MM.1S (cell line): ENCODE measurements around the gene LDLR.

Source experiments
- CTCF ChIP-seq: fragments of 300-600 bp; sonication (generic); IDR thresholded peaks from 2 replicates; pipeline ENCODE4 v1.5.1; 2016; ENCODE audit warnings: antibody characterized with exemption, low read length, mixed read lengths
- EZH2 ChIP-seq: fragments of 300-600 bp; sonication (generic); optimal IDR thresholded peaks from 2 replicates; pipeline ENCODE3; 2017; ENCODE audit warnings: low read depth, mild to moderate bottlenecking, antibody characterized with exemption, low read length, mixed read lengths
- EZH2phosphoT487 ChIP-seq: fragments of 300-600 bp; sonication (generic); IDR thresholded peaks from 2 replicates; pipeline ENCODE4 v1.6.1; 2018; ENCODE audit warnings: antibody characterized with exemption, low read length

- TF ChIP-seq CTCF (no peak), EZH2 (no peak), EZH2phosphoT487 (no peak)
These were observed 22.9 kb upstream of the LDLR start for GRCh38 chr19:11066326-11066725.
